COLO668 (cell line): ENCODE data around the gene NTRK3.
"Not testable (repeated sequence)": the region's sequence is repeated elsewhere in the genome, so short reads cannot be mapped to it uniquely, and the experiment has no call there.

ENCODE experiments used
- DNase-seq: peaks from one replicate; lab custom pipeline; 2025; ENCODE audit not compliant: unreplicated experiment; lab: John Stamatoyannopoulos, UW

The NTRK3 gene

DNA sequence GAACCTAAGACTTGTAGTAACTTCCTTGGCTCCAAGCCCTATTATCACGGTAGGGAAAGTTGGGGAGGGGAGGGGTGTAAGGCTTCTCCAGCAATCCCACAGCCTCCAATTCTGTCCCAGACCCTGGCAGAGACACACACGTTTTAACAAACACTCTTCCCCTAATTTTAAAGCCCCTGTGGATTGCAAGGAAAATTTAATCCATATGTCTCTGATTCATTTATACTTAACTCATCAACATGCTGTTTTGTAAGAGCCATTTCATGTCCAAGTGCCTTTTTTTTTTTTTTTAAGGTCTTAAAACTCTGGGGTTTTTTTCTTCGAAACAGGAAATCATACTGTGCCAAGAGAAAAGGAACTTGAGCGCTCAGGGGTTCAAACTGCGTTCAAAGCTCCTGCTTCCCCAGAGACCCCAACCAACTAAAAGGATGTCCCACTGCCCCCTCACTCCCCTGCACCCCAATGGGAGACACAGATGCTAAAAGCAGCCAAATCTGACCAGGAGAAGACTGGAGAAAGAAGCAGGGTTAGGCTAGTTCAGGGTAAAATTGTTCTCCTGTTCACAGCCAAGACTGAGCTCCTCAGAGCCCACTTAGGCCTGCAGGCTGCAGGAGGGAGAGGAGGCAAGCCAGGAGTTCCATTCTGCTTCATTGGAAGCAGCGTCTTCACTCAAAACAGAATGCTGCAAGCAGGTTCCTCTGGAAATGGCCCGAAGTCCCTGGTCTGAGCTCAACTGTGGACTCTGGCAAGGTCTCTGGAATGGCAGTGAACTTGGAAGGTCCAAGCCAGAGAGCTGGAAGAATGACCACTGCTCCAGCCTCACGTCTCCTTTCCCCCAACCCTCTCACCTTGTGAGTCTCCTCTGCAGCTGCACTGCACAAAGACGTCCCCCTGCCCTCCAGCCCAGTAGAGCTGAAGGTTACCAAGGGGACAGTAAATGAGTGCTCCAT lies 172.5 kb downstream of the NTRK3 start:
- DNase-seq, result no peak

DNA sequence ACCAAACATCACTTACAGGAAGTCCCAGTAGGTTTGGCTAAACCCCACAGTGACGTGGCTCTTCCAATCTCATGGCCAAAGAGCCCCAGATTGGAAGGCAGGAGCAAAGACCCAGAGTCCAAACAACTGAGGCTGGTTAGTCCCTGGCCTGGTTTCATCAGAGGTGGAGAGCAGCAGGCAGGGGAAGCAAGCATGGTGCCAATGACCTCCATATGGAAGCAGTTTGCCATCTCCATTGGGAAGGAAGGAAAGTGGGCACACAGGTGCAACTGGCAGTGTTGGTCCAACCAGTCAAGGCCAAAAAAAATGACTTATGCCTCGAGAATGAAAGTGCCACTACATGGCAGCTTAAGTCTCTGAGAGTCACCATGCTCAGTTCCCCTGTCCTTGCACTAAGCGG lies 175.9 kb downstream of the NTRK3 start:
- DNase-seq, result no peak

DNA sequence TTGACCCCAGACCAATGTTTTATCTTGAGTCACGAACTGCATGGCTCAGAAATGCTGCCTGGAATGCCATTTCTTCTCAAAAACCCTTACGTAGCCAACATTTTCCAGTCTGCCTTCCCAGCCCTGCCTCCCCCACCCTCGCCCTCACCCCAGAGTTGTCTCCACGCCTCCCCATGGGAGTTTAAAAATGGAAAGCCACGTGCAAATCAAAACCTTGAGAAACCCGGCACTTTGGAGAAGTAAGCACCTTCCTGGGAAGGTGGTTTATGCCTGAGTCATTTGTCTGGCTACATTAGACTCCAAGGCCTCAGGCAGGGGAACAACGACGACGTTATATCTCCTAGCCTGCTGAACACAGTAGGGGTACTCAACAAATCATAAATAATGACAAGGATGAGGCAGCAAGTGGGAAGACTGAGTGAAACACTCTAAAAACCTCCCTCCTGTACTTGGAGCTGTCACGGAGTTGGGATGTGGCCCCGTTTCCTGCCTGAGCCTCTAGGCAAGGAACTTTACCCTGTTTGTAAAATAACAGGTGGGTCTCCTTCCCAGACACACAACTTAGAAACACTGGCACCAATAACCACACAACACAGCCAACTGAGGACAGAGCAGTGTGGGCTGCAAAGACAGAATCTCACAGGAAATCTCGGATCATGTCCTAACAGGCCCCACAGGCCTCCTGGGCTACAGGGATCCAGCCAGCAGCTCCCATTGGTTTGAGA lies 179.1 kb downstream of the NTRK3 start:
- DNase-seq, result no peak

DNA sequence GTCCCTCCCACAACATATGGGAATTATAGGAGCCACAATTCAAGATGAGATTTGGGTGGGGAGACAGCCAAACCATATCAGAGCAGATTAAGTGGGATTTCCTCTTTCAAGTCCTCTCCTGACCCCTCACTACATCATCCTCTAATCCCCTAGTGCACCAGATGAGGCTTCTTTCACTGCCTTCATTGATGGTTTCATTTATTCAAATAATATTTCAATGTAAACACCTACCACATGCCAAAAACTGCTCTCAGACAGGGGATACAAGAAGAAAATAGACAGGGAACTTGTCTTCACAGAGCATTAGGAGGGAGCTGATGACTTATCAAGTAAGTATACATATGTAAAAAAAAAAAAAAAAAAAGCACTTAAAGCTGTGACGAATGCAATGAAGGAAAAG lies 180.2 kb downstream of the NTRK3 start:
- no peak for DNase-seq

DNA sequence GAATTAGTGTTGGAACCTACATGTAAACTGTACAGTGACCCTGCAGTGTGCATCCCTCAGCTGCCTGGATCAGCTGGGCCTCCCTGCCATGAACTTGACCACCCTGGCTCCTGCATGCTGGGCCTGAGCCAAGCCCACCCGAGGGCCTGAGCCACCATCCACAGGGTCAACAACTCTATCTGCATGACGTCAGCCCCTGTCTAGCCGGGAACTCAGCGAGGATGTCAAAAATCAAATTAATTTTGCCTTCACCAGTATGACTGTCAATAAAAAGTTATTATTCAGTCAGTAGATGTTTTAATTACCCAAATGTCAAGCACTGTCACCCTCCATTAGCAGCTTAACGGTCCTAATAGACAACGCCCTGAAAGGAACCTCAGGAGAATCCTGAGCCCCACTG lies 181.4 kb downstream of the NTRK3 start:
- DNase-seq, result no peak

DNA sequence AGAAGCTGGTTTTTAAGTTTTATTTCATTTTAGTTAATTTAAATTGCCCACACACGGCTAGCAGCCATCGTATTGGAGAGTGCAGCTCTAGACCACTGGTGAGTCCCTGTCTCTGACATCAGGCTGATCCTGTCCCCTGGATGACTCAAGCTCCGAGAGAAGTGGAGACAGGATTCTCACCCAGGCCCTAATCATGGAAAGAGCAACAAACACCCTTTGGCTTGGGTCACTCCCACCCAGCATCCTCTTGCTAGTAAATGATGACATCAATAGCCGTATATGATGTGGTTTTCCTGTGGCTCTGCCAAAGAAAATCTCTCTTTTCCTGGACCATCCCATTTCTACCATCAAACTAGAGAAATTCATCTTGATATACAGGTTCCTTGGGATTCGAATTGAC lies 182.2 kb downstream of the NTRK3 start:
- no peak for DNase-seq

DNA sequence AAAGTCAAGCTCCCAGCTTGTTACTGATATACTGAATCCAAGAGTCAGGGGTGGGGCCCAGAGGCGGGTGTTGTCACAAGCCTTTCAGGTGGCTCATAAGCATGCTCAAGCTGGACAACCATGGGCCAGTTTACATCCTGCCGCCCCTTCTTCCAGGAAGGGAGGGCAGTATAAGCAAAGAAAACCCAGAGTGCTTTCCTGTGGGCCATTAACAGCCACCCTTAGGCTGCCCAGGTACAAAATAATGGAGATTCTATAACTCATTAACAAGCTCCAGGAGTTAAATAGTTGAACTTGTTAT lies 183.2 kb downstream of the NTRK3 start:
- DNase-seq, result no peak

DNA sequence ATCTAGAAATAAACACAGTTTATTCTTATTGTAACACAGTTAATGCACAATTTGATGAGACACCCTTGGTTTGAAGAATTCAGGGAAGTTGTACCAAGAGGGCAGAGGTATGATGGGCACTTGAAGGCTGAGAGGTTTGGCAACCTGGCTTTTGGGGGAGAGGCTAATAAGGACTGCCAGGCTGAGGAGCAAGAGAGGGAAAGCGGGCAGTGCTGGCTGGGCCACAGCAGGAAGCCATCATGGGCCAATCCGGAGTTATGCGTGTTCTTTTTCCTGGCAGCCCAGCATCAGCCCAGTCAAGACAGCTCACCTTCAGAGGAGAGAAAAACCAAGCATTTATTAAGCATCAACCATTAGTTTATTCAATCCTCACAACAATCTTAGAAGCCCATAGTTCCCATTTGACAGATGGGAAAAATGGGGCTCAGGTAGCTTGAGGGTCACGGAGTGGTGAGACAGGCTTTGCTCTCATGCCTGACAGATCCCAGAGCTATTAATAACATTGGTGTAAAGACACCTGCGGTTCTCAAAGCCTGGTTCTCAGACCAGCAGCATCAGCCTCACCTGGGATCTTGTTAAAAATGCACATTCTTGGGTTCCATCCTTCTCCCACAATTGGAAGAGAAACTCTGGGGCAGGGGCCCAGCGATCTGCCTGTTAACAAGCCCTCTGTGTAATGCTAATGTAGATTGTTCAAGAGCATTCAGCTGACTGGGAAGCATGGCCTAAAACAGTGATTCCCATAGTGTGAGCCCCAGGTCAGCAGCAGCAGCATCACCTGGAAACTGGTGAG lies 183.7 kb downstream of the NTRK3 start:
- no peak for DNase-seq

DNA sequence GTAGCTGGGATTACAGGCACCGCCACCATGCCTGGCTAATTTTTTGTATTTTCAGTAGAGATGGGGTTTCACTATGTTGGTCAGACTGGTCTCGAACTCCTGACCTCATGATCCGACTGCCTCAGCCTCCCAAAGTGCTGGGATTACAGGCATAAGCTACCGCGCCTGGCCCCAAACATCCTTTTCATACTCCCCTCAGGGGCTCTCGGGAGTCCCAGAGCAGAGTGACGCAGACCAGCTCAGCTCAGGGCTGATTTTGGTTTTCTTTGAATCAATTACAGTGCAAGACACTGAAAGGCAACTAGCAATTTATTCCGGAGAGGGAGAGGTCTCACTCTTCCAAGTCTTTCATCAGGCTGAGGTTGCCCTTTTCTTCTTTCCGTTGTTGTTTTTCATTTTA lies 184.4 kb downstream of the NTRK3 start:
- not testable (repeated sequence) for DNase-seq

DNA sequence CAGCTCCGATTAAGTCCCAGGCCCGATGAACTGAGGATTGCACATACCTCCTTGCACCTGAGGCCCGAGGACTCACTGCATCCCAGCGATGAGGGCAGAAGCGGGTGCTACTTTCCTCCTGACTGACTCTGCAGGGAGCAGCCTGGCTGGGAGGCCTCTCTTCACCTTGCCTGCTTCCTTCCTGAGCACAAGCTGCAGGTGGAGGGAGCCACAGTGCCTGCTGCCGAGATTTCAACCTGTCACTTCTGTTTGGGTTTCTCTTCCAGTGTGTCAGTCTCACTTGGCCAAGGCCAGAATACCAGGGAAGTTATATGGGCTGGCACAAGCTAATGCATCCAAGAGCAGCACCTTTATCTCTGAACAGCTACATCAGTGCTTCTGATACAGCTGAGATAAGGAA lies 185.4 kb downstream of the NTRK3 start:
- no peak for DNase-seq

DNA sequence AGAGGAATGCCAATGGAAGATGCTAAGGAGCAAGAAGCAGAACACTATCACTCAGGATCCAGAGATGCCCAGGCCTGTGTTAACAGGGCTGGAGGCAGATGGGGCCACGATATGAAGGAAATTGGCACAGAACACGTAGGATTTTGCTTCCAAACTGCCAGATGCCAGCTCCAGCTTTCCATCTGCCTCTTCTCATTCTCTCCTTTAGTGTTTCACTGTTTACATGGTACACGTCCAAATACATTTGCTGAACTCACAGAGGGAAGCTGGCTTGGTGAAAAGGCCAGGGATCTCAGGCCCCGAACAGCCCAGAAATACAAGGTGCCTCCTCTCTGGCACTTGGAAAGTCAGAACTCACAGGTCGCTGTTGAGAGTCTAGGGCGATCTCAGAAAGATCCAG lies 187.0 kb downstream of the NTRK3 start:
- no peak for DNase-seq

DNA sequence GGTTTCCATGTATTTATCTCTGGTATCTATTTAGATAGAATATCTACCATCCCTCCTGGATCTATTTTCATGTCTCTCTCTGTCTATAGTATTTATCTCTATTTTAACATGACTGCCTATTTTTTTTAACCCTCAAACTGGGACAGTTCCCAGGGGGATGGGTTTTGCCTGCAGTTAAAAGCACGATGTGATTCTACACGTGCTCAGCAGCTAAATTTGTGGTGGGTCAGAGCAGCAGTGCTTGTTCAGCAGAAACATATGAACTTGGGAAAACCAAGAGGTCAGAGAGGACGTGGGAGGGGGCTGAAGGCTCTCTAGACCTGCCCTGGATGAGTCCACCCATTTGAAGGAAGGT lies 189.2 kb downstream of the NTRK3 start:
- no peak for DNase-seq

DNA sequence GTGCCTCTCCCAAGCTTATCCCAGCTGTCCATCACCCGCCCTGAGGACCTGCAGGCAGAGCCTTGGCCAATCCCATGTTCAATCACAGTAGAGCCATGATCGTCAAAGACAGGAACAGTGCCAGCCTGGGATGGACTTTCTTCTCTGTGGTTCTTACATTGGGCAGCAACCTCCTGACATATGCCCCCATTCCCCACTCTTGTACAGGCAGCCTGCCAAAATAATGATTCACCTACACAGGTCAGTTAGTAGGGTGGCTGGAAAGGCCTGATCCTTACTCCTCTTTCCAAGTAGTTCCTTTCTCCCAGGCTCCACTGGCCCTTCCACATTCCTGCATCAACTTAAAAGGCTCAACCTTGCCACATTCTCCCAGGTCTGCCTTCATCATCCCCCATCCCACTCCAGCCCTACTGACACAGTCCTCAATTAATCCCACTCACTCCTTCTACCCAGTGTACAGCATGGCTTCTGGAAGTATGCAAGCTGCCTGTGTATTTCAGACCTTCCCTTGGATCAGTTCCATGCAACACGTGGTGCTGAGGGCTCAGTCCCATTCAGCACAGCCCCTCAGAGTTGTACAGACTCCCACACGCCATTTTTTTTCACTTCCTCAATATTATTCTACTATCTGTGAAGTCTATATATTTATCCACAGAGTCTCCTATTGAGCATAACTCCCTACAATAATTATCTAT lies 189.8 kb downstream of the NTRK3 start:
- no peak for DNase-seq

DNA sequence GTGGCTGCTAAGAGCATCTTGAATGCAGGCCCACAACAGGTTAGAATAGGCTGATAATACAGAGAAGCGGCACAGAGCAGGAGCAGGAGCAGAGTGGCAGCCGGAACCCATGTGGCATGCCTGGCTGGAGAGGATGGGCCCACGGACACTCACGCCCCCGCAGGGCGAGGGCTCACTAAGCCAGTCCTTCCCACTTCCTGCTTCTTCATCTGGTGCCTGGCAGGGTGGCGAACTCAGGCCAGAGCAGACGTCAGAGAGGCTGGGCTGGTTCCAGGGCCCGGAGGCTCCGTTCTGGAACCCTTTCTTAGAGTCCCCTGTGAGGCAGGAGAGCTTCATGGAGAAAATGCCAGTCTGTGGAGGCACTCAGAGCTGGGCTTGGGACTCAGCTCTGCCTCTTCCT lies 195.1 kb downstream of the NTRK3 start:
- no peak for DNase-seq

DNA sequence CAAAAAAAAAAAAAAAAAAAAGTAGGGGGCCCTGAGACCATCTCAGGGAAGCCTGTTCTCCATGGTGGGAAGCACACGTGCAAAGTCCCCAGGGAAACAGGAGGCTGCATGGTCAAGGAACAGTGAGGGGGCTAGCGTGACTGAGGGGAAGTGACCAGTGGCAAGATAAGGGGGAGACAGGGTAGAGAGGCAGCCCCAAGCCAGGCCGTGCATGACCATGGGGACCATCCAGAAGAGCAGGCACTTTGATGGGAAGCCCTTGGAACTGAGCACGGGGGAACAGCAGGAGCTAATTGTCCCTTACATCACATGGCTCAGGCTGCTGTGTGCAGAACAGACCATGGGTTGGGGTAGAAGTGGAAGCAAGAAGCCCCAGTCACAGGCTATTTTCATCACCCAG lies 196.2 kb downstream of the NTRK3 start:
- DNase-seq, result no peak

DNA sequence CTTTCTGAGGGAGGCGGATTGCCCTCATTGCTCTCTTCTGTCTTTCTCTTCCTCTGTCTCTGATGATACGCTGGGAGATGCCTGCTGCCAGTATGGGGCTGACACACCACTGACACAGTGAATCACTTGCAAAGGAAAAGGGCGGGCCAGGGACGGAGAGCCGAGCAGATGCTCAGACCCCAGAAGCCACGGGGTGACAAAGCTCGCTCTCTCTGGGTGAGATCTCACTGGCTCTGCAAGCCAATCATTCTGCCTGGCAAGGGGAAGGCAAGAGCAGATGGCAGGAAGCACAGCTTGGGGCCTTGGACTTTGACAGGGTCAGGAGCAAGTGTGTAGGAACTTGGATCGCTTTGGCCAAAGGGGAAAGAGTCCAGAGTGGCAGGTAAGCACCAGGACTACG lies 198.7 kb downstream of the NTRK3 start:
- DNase-seq, result no peak

DNA sequence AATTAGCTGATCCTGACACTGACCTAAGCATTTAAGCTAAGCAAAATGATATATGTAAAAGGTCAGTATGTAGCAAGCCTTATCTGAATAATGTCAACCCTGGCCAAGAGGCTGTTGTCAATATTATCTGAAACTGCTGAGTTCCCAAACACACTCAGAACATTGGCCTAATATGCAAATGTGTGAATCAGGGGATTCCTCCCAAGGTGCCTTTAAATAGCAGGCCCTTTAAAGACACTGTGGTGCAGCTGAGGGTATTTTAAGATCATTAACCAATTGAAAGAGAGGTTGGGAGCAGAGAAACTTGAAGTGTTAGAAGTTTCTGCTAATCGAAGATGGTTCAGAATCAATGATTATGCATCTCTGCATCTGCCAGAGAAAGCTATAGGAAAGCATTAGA lies 207.0 kb downstream of the NTRK3 start:
- no peak for DNase-seq

DNA sequence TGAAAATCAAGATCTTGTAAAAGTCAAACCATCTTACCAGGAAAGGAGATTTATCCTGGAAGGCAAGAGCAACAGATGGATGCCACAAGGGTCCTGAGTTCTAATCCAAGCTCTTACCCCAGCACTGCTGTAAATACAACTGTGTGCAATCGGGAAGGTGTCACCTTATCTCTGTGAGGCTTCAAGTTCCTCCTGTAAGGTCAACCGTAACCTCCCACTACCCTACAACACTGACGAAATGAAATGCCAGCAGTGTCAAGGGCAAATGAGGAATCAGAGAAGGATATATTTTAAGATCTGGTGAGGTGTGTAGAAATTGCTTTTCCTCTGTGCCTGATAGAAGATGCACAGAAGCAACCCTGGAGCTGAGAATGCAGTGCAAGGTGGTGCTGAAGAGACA lies 207.8 kb downstream of the NTRK3 start:
- no peak for DNase-seq

DNA sequence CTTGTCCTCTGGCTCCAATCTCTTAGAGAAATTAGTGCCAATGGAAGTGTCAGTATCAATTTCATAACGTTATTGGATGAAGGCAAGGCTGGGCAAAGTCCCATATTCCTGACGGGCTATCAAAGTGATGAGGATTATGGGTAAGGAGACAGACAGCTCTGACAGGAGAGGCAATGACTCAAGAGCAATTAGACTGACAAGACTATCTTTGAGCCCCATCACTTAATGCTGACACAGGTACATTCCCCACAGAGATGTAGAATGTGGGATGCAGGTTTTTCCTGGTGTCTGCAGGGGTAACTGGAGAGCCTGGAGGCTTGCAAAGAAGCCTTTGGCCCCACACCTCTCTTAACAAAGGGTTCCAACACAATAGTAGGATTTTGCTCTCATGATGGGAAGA lies 208.3 kb downstream of the NTRK3 start:
- no peak for DNase-seq

DNA sequence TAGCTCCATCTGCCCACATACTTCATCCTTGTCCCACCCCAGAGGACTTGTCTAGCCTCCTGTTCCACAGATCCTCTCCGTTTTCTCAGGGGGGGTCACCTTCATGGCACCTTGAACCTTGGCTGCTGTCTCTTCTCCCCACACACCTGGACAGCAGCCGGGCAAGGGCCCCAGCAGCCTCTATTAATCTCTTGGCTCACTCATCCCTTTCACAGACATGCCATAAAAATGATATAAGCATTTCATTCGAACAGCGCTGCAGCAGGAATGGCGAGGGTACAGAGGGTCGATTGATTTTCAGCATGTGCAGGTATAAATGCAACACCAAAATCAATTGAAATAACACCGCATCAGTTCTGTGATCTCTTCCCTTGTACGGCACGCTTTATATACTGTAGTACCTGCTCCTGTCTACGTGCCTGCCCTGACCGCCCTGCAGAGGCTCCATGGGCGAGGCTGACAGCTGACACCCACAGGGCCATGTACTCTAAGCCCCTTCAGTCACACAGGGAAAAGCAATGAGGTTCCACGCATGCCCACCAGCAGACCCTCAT lies 209.9 kb downstream of the NTRK3 start:
- no peak for DNase-seq

DNA sequence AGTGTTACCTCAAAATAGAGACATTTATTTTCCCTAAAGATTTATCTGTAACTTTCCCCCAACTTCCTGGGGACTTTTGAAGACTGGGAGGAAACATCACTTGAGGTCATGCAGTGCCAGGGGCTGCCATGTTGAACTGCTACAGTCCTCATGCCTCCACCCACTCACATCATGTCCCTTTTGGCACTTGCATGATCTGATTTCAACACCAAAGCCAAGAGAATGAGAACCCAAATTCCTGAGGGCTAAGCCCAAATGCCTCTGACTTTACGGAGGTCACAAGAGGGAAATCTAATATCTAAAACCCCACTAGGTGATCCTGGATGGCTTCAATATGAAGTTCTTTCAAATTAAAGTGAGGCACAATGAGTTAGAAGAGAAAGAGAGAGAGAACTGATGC lies 213.1 kb downstream of the NTRK3 start:
- DNase-seq, result no peak
